GM19240 (cell line): ENCODE measurements around the gene NOTCH2NLA.
"Not testable (repeated sequence)": the region's sequence is repeated elsewhere in the genome, so short reads cannot be mapped to it uniquely, and the experiment has no call there.

Source experiments
- DNase-seq: peaks from one replicate; pipeline ENCODE4 v3.0.0; 2011; ENCODE audit warnings: low spot score; ENCODE audit not compliant: insufficient read length

Gene NOTCH2NLA

GRCh38 chr1:146228710-146229477, at the start of gene NOTCH2NLA:
NOTCH2NLA (minus strand) TSS chr1:146229021; CDS start chr1:146189337, 39,684 bp downstream.
- not testable (repeated sequence) for DNase-seq

GRCh38 chr1:146278346-146278745, 49.5 kb upstream of the NOTCH2NLA start:
- not testable (repeated sequence) for DNase-seq

GRCh38 chr1:146277087-146277486, 48.3 kb upstream of the NOTCH2NLA start:
- not testable (repeated sequence) for DNase-seq

GRCh38 chr1:146274083-146274482, 45.3 kb upstream of the NOTCH2NLA start:
- not testable (repeated sequence) for DNase-seq

GRCh38 chr1:146273194-146273593, 44.4 kb upstream of the NOTCH2NLA start:
- DNase-seq, result not testable (repeated sequence)

- not testable (repeated sequence) for DNase-seq
These were observed 43.9 kb upstream of the NOTCH2NLA start for GRCh38 chr1:146272734-146273133.

GRCh38 chr1:146271977-146272376, 43.2 kb upstream of the NOTCH2NLA start:
- not testable (repeated sequence) for DNase-seq

- DNase-seq, result not testable (repeated sequence)
These were observed 41.3 kb upstream of the NOTCH2NLA start for GRCh38 chr1:146270129-146270528.

GRCh38 chr1:146266179-146266748, 37.4 kb upstream of the NOTCH2NLA start:
- DNase-seq, result not testable (repeated sequence)

GRCh38 chr1:146264761-146265160, 35.9 kb upstream of the NOTCH2NLA start:
- not testable (repeated sequence) for DNase-seq

GRCh38 chr1:146260006-146260730, 31.3 kb upstream of the NOTCH2NLA start:
- DNase-seq, result not testable (repeated sequence)

GRCh38 chr1:146257992-146258552, 29.3 kb upstream of the NOTCH2NLA start:
- DNase-seq, result not testable (repeated sequence)

GRCh38 chr1:146254569-146255197, 25.9 kb upstream of the NOTCH2NLA start:
- not testable (repeated sequence) for DNase-seq

- DNase-seq, result not testable (repeated sequence)
These were observed 24.5 kb upstream of the NOTCH2NLA start for GRCh38 chr1:146253249-146253855.

- not testable (repeated sequence) for DNase-seq
These were observed 22.7 kb upstream of the NOTCH2NLA start for GRCh38 chr1:146251523-146251922.

- DNase-seq, result not testable (repeated sequence)
These were observed 19.8 kb upstream of the NOTCH2NLA start for GRCh38 chr1:146248643-146249042.

GRCh38 chr1:146236626-146237025, 7.8 kb upstream of the NOTCH2NLA start:
- not testable (repeated sequence) for DNase-seq

- not testable (repeated sequence) for DNase-seq
These were observed 7.3 kb upstream of the NOTCH2NLA start for GRCh38 chr1:146236026-146236601.

- not testable (repeated sequence) for DNase-seq
These were observed 608 bp downstream of the NOTCH2NLA start for GRCh38 chr1:146228144-146228682.

GRCh38 chr1:146174531-146174930, 54.3 kb downstream of the NOTCH2NLA start:
- not testable (repeated sequence) for DNase-seq
